RPMI7951 (cell line): Measurements from ENCODE around the gene IL1RAPL1. TPM values are rescaled to one million over a fixed set of nuclear protein-coding genes. Genes with fewer than 3 reads are reported as not detected.
"Not testable (repeated sequence)": the region's sequence is repeated elsewhere in the genome, so short reads cannot be mapped to it uniquely, and the experiment has no call there.

ENCODE experiments used
- DNase-seq: peaks from one replicate; pipeline ENCODE4 v3.0.0-alpha.2; 2012; ENCODE audit warnings: low read depth
- total RNA-seq: library from RNA; depleted of rRNA; stranded (reverse); fragments of >200 nt; shearing (Covaris generic); gene quantifications from 2 replicates; pipeline ENCODE4 v1.2.3, GENCODE V29; 2014

IL1RAPL1 gene
- total RNA-seq, 1 experiment from 2014 or later, result 4.6 TPM

DNA sequence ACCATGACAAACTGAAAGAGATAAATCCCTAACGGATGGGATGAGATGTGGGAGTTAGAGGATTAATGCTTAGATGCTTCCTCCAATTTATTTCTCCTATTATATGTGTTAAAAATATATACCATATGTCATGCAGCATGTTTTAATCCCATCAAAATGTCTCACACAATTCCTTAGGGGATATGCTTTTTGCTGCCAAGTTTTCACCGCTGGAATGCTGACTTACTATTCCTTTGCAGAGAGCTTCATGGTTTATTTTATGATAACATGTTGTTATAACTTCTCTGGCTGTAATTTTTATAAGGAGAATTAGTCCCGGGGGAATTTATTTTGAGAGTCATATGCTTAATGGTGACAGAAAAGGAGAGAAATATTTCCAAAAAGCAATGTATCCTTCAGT is 670.3 kb downstream of the IL1RAPL1 start:
- no peak for DNase-seq

DNA sequence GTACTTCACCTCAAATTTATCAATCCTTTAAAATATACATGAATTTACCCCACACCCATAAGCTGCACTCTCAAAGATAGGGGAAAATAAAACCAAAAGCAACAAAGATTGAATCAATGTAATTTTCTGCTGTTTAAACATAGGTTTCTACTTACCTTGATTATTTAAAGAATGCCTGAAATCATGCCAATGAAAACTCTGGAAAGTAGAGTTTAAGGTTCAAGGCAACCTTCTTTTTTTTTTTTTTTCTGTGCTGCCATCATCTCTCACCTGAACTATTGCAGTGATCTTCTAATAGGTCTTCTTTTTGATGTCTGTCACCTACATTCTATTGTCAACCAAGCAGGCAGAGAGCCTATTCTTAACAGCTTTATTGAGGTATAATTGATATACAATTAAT is 682.1 kb downstream of the IL1RAPL1 start:
- DNase-seq, result no peak

- no peak for DNase-seq
These were observed 687.3 kb downstream of the IL1RAPL1 start for GRCh38 chrX:29274517-29274916.

- no peak for DNase-seq
These were observed 688.7 kb downstream of the IL1RAPL1 start for GRCh38 chrX:29275928-29276327.

GRCh38 chrX:29281078-29281742 is 694.0 kb downstream of the IL1RAPL1 start:
- DNase-seq, result no peak

DNA sequence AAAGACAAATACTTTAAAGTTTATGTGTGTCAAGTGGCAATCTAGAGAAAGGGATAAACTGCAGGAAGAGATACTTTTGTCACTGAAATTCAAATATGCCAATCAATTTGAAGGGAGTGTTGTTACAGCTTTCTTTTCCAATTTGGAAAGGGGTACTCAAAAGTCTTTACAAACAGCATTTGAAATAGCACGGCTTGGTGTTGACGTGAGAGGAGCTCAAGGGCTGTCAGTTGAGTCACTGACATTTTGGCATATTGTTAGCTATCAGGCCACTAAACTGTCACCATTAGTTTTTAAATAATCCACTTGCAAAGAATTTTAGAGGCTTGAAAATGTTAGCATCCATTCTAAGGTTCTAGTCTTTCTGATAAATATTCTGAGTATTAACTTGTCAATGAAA is 698.4 kb downstream of the IL1RAPL1 start:
- DNase-seq, result no peak

DNA sequence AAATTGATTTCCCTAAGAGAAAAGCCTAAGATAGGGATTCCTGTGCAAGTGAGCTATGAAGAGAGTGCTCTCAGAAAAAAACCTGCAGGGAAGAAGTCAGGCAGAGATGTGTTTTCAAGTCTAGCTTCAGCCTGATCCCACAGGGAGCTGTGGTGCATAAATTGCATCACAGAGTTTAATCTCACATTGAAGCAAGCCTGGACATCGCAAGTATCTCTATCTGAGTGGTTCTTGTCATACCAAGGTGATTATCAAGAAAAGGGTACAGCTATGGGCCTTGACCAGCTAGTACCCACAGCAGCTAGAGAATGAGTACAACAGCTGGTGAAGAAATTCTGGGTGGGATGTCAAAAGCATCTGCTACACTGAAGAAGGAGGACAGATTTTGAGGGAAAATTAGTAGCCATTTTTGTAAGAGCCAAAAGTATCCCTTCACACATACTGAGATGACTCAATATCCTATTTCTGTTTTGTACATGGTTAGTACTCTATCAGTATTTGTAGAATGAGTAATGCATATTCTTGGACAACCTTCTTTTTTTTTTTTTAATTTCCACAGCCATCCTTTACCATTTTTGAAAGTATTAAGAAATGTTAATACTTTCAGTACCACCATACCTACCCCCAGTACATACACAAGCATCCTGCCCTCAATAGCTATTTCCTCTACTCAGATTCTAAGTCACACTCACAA is 708.9 kb downstream of the IL1RAPL1 start:
- no peak for DNase-seq

GRCh38 chrX:29297171-29297800 is 710.0 kb downstream of the IL1RAPL1 start:
- DNase-seq, result no peak

DNA sequence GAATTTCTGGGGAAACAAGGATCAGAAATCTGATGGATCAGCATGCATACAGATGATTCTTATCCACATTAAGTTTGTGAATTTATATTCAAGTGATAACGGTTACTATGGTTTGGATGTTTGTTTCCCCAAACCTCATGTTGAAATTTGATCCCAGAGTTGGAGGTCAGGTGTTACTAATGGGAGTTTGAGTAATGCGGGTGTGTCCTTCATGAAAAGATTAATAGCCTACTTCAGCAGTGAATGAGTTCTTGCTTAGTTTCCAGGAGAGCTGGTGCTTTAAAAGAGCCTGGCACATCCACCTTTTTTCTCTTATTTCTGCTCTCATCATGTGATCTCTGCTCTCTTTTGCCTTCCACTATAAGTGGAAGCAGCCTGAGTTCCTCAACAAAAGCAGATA is 712.4 kb downstream of the IL1RAPL1 start:
- DNase-seq, result no peak

GRCh38 chrX:29308726-29309125 is 721.5 kb downstream of the IL1RAPL1 start:
- no peak for DNase-seq

- DNase-seq, result no peak
These were observed 728.7 kb downstream of the IL1RAPL1 start for GRCh38 chrX:29315931-29316330.

GRCh38 chrX:29318012-29318411 is 730.8 kb downstream of the IL1RAPL1 start:
- no peak for DNase-seq

DNA sequence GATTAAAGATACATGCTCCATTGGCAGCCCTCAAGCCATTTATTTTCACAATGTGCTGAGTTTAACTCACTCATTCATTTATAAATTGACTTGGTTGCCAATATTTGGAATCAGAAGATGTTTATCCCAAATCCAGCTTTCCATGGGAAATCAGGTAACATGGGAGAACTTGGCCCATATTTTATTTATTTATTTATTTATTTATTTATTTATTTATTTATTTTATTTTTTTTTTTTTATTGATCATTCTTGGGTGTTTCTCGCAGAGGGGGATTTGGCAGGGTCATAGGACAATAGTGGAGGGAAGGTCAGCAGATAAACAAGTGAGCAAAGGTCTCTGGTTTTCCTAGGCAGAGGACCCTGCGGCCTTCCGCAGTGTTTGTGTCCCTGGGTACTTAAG is 745.2 kb downstream of the IL1RAPL1 start:
- DNase-seq, result not testable (repeated sequence)

DNA sequence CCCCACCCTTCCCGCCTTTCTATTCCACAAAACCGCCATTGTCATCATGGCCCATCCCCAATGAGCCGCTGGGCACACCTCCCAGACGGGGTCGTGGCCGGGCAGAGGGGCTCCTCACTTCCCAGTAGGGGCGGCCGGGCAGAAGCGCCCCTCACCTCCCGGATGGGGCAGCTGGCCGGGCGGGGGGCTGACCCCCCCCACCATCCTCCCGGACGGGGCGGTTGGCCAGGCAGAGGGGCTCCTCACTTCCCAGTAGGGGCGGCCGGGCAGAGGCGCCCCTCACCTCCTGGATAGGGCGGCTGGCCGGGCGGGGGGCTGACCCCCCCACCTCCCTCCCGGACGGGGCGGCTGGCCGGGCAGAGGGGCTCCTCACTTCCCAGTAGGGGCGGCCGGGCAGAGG is 745.8 kb downstream of the IL1RAPL1 start:
- not testable (repeated sequence) for DNase-seq

GRCh38 chrX:29348288-29348687 is 761.0 kb downstream of the IL1RAPL1 start:
- no peak for DNase-seq

DNA sequence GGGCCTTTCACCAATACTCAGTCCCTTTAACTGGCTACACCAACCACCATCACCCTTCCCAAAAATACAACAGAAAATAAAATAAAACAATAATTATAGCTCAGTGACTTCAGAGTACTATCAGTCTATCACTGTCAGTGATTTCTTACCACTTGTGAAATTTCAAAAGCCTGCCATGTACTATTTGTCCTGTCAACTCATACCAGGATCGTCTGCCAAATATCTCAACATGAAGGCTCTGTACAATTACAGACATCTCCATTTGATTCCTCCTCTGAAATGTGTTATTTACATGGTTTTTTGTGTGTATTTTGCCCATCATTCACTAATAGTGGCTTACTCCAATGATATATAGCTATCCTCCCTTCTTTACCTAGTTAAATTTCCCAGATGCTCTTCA is 772.0 kb downstream of the IL1RAPL1 start:
- DNase-seq, result no peak

GRCh38 chrX:29374765-29375164 is 787.5 kb downstream of the IL1RAPL1 start:
- not testable (repeated sequence) for DNase-seq

GRCh38 chrX:29376584-29376983 is 789.3 kb downstream of the IL1RAPL1 start:
- no peak for DNase-seq

- DNase-seq, result no peak
These were observed 795.6 kb downstream of the IL1RAPL1 start for GRCh38 chrX:29382811-29383210.

GRCh38 chrX:29388509-29388908 is 801.3 kb downstream of the IL1RAPL1 start:
- DNase-seq, result no peak

DNA sequence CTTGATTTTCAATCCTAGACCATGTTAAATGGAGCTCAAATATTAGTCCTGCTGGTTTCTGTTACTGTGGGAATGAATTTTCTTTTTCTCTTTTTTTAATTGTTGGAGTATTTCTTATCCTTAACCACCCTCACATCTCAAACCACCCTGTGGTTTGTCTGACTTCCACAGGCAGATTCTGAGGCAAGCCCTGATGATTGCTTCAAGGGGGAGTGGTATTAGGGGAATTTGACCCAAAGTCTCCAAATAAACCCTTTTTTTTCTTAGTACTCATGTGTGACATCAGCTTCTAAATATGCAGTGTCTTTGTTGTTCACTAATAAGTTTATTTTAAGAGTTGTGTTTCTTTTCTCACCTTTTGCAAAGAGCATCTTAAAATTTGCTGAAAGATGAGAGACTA is 810.3 kb downstream of the IL1RAPL1 start:
- no peak for DNase-seq

DNA sequence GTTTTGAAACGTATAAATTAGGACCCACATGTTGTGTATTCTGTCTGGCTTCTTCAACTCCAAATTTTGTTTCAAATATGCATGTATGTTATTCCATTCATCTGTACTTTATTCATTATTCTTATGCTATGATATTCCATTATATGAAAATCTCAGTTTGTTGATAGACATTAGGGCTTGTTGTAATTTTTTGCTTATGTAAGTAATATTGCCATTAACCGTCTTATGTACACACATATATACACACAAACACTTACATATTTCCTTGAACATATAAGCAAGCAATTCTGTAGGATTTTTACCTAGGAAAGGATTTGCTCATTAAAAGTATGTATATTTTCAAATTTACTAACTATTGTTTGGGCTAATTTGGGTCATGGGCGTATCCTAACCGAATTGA is 820.1 kb downstream of the IL1RAPL1 start:
- no peak for DNase-seq
